AG08396 (cell line): ENCODE measurements around the gene TDRD12.
"Not testable (repeated sequence)": the region's sequence is repeated elsewhere in the genome, so short reads cannot be mapped to it uniquely, and the experiment has no call there.

Experiments used
- DNase-seq: peaks from one replicate; pipeline ENCODE4 v3.0.0; 2012; ENCODE audit warnings: low spot score, mixed read lengths

The TDRD12 gene

DNA sequence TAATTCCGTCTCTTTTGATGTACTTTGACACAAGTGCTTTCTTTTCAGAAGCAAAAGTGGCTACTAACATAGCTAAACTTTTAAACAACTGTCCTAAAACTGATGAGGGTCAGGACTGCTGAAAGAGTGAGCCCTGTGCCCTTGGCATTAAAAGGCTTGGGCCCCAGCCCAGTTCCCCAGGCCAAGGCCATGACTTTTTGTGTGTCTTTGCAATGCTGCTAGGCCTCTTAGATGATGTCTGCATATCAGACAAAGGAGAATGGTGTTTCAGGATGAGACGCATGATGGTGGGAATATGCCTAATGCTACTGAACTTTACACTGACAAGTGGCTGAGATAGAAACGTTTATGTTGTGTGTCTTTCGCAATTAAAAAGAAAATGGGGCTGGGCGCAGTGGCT lies 112.0 kb downstream of the TDRD12 start:
- DNase-seq, result no peak

GRCh38 chr19:32832094-32832493 lies 112.5 kb downstream of the TDRD12 start:
- not testable (repeated sequence) for DNase-seq

- DNase-seq, result not testable (repeated sequence)
Observed at GRCh38 chr19:32832825-32833224, 113.3 kb downstream of the TDRD12 start.

- not testable (repeated sequence) for DNase-seq
Observed at GRCh38 chr19:32833388-32833787, 113.8 kb downstream of the TDRD12 start.

DNA sequence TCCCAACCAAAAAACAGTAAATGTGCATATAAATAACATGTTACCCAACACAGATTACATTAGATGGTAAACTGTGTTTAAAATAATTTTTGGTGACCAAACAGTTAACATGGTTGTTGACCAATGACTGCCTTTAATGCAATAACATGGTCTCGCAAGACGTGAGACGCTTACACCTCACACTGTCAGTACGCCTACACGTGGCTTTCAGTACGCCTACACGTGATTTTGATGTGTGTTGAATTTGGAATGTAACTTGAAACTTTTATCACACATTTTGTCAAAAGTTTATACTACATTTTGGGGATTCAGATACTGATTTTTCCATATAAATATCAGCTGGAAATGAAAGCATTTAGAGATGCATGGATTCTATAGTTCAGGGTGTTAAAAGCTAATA lies 118.0 kb downstream of the TDRD12 start:
- no peak for DNase-seq

DNA sequence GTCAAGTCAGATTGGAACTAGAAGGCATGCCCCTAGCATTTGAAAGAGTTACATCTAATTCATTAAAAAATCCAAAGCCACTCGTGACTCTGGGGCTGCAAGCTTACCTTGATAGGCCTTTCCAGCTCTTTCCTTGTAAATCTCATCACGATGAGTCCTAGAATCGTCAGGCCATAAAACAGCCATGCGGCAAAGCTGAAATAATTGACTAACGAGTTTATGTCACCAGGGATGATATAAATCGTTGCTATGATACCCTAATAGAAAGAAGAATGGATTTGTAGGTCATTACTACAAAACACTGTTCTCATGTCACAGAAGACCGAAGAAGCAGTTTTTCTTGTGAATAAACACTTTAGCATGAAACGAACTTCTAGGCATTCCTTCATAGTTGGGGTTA lies 122.5 kb downstream of the TDRD12 start:
- DNase-seq, result no peak

DNA sequence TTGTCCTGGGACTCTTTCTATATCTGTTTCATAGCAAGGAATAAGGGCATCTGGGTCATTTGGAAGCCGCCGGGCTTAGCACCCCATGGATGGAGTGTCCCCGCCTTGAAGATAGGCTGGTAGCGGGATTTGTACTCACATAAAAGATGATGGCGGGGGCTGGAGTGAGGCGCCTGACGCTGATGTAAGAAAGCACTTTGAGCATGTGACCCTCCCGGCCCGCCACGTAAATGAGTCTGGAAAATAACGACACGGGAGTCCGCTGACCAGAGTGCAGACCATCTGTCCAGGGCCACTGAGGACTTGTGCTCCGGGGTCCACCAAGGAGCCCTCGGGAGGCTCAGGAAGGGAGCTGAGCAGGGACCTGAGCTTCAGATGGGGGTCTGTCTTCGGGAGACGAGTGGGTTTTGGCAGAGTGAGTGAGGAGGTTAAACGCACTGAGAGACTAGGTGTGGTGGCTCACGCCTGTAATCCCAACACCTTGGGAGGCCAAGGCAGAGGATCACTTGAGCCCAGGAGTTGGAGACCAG lies 124.2 kb downstream of the TDRD12 start:
- DNase-seq, result no peak

- not testable (repeated sequence) for DNase-seq
Observed at GRCh38 chr19:32848035-32848434, 128.5 kb downstream of the TDRD12 start.

DNA sequence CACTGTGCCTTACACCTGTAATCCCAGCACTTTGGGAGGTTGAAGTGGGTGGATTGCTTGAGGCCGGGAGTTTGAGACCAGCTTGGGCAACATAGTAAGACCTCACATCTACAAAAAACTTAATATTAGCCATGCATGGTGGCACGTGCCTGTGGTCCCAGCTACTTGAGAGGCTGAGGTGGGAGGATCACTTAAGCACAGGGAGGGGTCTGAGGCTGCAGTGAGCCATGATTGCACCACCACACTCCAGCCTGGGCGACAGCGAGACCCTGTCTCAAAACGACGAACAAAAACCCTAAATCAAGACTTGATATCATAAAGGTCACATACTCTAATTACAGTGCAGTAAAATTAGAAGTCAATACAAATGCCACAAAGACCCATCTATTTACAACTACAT lies 132.6 kb downstream of the TDRD12 start:
- DNase-seq, result no peak

GRCh38 chr19:32856818-32857217 lies 137.3 kb downstream of the TDRD12 start:
- not testable (repeated sequence) for DNase-seq

GRCh38 chr19:32857584-32857983 lies 138.0 kb downstream of the TDRD12 start:
- no peak for DNase-seq

DNA sequence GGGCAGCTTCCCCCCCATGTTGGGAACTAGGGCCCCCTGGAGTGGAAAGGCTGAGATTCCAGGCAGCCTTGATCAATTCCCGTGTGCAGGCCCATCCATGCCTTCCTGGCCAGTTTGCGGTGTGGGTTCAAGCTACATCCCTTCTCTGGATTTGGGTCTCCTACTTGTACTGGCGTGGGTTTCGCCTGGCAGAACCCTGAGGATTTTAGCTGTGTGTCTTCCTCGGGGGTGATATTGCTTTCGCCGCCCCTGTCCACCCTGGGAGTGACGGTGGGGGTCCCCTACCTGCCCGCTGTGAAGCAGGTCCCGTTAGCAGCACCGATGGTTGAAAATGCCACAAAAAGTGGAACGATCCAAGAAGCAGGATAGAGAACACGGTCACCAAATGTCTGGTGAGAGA lies 138.6 kb downstream of the TDRD12 start:
- no peak for DNase-seq

DNA sequence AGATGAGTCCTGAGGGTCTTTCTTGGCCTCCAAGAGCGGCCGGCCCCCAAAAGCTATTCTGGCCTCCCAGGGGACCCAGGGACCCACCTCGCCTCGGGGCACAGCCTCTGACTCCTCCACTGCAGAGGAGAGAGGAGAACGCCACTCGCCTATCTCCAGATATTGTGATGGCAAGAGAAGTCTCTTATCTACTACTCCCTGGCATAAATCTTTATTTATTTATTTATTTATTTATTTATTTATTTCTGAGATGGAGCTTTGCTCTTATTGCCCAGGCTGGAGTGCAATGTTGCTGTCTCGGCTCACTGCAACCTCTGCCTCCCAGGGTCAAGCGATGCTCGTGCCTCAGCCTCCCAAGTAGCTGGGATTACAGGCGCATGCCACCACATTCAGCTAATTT lies 139.0 kb downstream of the TDRD12 start:
- DNase-seq, result no peak

GRCh38 chr19:32859591-32859990 lies 140.0 kb downstream of the TDRD12 start:
- no peak for DNase-seq

DNA sequence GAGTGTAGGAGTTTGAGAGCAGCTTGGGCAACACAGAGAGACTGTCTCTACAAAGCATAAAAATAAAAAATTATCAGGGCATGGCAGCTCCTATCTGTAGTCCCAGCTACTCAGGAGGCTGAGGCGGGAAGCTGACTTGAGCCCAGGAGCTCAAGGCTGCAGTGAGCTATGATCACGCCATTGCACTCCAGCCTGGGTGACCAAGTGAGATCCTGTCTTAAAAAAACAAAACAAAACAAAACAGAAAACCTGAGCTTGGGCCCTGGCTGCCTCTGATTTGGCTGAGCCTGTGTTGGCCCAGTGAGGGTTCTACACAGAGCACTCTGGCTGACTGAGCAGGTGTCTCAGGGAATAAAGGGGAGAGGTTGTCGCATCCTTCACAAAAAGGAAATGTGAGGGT lies 142.0 kb downstream of the TDRD12 start:
- DNase-seq, result no peak

GRCh38 chr19:32862173-32862572 lies 142.6 kb downstream of the TDRD12 start:
- no peak for DNase-seq

- no peak for DNase-seq
Observed at GRCh38 chr19:32862741-32863140, 143.2 kb downstream of the TDRD12 start.

- DNase-seq, result no peak
Observed at GRCh38 chr19:32863301-32863700, 143.7 kb downstream of the TDRD12 start.

GRCh38 chr19:32863841-32864240 lies 144.3 kb downstream of the TDRD12 start:
- no peak for DNase-seq

DNA sequence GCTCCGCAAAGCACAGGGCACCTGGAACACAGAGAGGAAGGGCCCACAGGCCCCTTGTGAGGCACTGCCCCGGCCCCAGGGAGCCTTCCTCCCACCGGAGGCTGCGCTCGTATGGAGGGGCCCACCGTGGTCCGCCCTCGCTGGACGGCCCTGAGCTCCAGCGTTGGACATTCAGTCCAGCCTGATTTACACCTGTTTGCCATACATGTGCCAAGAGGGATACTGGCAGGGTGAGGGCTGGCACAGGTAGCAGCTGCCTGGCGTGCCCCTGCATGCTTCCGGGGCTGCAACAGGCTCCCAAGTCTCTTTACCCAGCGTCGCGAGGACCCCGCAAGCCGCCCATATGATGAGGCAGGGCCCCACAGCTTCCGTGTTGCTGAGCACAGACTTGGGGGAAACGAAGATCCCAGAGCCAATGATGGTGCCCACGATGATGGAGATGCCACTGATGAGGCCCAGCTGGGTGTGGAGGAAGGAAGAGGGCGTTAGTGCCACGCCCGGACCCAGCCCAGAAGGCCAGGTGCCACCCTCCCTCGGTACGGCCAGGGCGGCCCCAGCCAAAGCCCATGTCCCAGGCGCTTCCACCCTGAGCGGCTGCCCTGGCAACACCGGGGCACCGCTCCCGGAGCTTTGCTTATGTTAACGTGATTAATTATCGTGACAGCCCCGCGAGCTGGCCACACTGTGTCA lies 144.9 kb downstream of the TDRD12 start:
- DNase-seq, result no peak

GRCh38 chr19:32865326-32865725 lies 145.8 kb downstream of the TDRD12 start:
- DNase-seq, result no peak

DNA sequence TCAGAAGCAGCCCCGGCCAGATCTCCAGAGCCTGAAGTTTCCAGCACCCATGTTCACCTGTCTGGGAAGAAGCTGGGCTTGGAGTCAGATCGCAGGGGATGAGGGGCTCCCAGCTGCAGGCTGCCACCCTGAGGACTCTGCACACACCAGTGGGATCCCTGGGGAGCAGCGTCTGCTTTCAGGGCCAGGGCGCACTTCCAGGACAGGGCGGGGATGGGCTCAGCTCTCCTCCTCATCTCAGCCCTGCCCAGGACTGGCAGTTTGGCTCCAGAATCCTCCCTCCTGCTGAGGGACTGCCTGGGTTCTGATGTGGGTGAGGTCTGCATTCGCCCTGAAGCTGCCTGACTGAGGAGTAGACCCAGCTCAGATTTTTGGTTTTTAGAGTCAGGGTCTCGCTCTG lies 146.5 kb downstream of the TDRD12 start:
- DNase-seq, result no peak

DNA sequence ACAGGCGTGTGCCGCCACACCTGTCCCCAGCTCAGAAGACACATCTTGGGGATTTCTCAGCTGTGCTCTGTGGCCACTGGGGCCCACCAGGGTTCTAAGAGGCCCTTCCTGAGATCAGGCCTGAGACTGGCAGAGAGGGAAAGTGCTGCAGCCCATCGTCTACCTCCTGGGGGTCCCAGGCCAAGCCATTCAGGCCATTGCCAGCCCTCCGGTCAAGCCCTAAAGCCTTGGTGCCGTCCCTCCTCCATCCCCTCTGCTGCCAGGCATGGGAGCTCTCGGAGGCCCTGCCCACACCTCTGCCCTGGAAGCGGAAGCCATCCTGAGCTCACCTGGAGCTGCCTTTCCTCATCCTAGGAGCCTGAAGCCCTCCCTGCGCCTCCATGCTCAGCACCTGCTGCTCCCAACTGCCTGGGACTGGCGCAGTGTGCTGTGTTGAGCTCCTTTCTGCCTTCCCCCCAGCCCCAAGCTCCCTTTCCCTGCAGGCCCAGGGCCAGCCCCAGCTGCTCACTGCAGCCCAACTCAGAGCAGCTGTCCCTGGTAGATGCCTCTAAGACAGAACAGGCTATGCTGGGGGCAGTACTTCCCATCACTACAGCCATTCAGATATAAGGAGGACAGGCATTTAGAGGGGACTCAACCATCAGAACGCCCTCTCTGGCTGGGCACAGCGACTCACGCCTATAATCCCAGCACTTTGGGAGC lies 147.1 kb downstream of the TDRD12 start:
- no peak for DNase-seq

DNA sequence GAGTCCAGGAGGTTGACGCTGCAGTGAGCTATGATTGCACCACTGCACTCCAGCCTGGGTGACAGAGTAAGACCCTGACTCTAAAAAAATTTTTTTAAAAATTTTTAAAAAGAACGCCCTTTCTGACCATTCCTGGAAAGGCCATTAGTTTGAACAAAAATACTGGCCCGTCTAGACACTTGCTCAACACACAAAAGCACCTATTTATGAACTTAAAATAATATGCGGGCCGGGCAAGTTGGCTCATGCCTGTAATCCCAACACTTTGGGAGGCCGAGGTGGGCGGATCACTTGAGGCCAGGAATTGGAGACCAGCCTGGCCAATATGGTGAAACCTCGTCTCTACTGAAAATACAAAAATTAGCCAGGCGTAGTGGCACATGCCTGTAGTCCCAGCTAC lies 147.9 kb downstream of the TDRD12 start:
- DNase-seq, result not testable (repeated sequence)
